ENCODE data around the gene UBA1.

GRCh38 chrX:47156611-47157520 lies 36.8 kb upstream of the UBA1 start:
- TF ChIP-seq CTCF (CRISPR knock-in tag; IDR thresholded peaks at IDR 0.05) = no peak
- no peak for TF ChIP-seq ZNF790 (CRISPR knock-in tag; IDR thresholded peaks at IDR 0.05; ENCODE audit: borderline replicate concordance)
- TF ChIP-seq DZIP1 (CRISPR knock-in tag; IDR thresholded peaks at IDR 0.05) = no peak
- no peak for TF ChIP-seq HMGXB4 (CRISPR knock-in tag; IDR thresholded peaks at IDR 0.05; ENCODE audit: borderline replicate concordance in 1 of 2, low read depth in 1 of 2)
- no peak for TF ChIP-seq ZFP41 (CRISPR knock-in tag; IDR thresholded peaks at IDR 0.05; ENCODE audit: borderline replicate concordance)
- TF ChIP-seq ZNF83 (CRISPR knock-in tag; IDR thresholded peaks at IDR 0.05; ENCODE audit: borderline replicate concordance) = no peak
- TF ChIP-seq MAX (IDR thresholded peaks at IDR 0.05) = no peak
- no peak for TF ChIP-seq BRD4 (CRISPR knock-in tag; IDR thresholded peaks at IDR 0.05)
